Glutamatergic neuron (in vitro differentiated cells): ENCODE results near the gene NAV2. TPM values are rescaled to one million over a fixed set of nuclear protein-coding genes. Genes with fewer than 3 reads are reported as not detected.

Experiments used
- DNase-seq: peaks from one replicate; pipeline ENCODE4 v3.0.0; 2022
- H3K27ac Mint-ChIP-seq: one replicate; pipeline ENCODE4 v1.8.0; 2020; ENCODE audit warnings: mild to moderate bottlenecking, mixed read lengths, inconsistent platforms; ENCODE audit not compliant: unreplicated experiment
- H3K27me3 Mint-ChIP-seq: one replicate; pipeline ENCODE4 v1.8.0; 2020; ENCODE audit warnings: mild to moderate bottlenecking, moderate library complexity, mixed read lengths, inconsistent platforms; ENCODE audit not compliant: unreplicated experiment
- H3K36me3 Mint-ChIP-seq: one replicate; pipeline ENCODE4 v1.8.0; 2020; ENCODE audit warnings: mild to moderate bottlenecking, mixed read lengths, inconsistent platforms; ENCODE audit not compliant: unreplicated experiment
- H3K4me1 Mint-ChIP-seq: one replicate; pipeline ENCODE4 v1.8.0; 2020; ENCODE audit warnings: mild to moderate bottlenecking, low read depth, mixed read lengths, inconsistent platforms; ENCODE audit not compliant: unreplicated experiment
- H3K4me3 Mint-ChIP-seq: one replicate; pipeline ENCODE4 v1.8.0; 2020; ENCODE audit warnings: mild to moderate bottlenecking, mixed read lengths, inconsistent platforms; ENCODE audit not compliant: unreplicated experiment
- H3K9me3 Mint-ChIP-seq: one replicate; pipeline ENCODE4 v1.8.0; 2020; ENCODE audit warnings: mild to moderate bottlenecking, moderate library complexity, mixed read lengths, inconsistent platforms; ENCODE audit not compliant: unreplicated experiment
- total RNA-seq: library from RNA; stranded (reverse); fragmentation: NEBNext Ultra II Directional; extraction: Animal tissue kit (Norgen Biotek cat#: 25700); gene quantifications from one replicate; pipeline ENCODE4 v1.2.1, GENCODE V29; 2021; ENCODE audit not compliant: unreplicated experiment
- TF ChIP-seq, protein P1 (sequence below): fragments of 200-600 bp; sonication (generic); IDR thresholded peaks from one replicate; pipeline ENCODE4 v1.5.0; 2021; ENCODE audit not compliant: partially characterized antibody, unreplicated experiment

The NAV2 gene
- total RNA-seq, 1 donor from 2014 or later: 117 TPM

GRCh38 chr11:19771463-19771862 is 58.8 kb downstream of the NAV2 start:
- Mint-ChIP-seq H3K9me3 (peaks cover 12% of the 10 kb centered on the region), H3K36me3 (no peaks in the 10 kb centered on the region), H3K4me3 (no peak overlapping the region), H3K4me1 (peaks cover 8% of the 10 kb centered on the region), H3K27ac (no peak overlapping the region), H3K27me3 (peaks cover 22% of the 10 kb centered on the region)
- DNase-seq: no peak
- TF ChIP-seq, protein P1, sequence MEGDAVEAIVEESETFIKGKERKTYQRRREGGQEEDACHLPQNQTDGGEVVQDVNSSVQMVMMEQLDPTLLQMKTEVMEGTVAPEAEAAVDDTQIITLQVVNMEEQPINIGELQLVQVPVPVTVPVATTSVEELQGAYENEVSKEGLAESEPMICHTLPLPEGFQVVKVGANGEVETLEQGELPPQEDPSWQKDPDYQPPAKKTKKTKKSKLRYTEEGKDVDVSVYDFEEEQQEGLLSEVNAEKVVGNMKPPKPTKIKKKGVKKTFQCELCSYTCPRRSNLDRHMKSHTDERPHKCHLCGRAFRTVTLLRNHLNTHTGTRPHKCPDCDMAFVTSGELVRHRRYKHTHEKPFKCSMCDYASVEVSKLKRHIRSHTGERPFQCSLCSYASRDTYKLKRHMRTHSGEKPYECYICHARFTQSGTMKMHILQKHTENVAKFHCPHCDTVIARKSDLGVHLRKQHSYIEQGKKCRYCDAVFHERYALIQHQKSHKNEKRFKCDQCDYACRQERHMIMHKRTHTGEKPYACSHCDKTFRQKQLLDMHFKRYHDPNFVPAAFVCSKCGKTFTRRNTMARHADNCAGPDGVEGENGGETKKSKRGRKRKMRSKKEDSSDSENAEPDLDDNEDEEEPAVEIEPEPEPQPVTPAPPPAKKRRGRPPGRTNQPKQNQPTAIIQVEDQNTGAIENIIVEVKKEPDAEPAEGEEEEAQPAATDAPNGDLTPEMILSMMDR: no peak

DNA sequence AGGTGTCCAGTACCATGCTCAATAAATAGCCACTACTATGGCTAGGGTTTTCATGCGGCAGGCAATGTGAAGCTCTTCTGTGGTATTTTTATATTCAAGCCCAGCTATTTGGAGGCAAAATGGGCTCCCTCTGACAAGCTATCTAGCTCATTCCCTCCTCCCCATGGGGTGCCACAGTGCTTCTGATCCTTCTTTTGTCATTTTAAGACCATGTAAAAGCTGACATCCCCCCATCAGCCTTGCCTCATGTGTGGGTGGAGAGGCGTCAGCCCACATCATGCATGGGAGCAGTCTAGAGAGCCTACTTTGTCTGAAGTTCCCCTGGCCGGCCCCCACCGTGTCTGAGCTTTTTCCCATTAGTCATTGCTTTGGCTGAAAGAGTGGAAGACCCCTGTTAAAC is 59.8 kb downstream of the NAV2 start:
- no peaks in the 10 kb centered on the region for H3K36me3 Mint-ChIP-seq
- peaks cover 26% of the 10 kb centered on the region for H3K27me3 Mint-ChIP-seq
- TF ChIP-seq, protein P1: no peak
- no peak for DNase-seq
- peaks cover 13% of the 10 kb centered on the region for H3K9me3 Mint-ChIP-seq
- no peak overlapping the region for H3K4me3 Mint-ChIP-seq
- no peak overlapping the region for H3K27ac Mint-ChIP-seq
- H3K4me1 Mint-ChIP-seq: peaks cover 10% of the 10 kb centered on the region

DNA sequence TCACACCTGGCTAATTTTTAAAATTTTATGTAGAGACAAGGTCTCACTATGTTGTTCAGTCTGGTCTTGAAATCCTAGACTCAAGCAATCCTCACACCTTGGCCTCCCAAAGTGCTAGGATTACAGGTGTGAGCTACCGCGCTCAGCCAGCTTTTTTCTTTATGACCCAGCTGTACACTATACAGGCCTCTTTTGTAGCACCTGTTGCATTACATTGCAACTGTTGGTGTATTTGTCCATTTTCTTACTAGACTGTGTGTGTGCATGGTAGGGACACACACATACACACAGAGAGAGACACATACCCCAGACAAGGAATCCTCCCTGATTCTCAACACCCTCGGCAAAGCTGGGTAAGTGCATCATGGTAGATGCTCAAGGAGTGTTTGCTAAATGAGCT is 61.7 kb downstream of the NAV2 start:
- Mint-ChIP-seq H3K4me3 (no peak overlapping the region), H3K36me3 (no peaks in the 10 kb centered on the region), H3K9me3 (peaks cover 13% of the 10 kb centered on the region), H3K4me1 (peaks cover 27% of the 10 kb centered on the region), H3K27me3 (peaks cover 29% of the 10 kb centered on the region), H3K27ac (no peak overlapping the region)
- DNase-seq: no peak
- TF ChIP-seq, protein P1: no peak

DNA sequence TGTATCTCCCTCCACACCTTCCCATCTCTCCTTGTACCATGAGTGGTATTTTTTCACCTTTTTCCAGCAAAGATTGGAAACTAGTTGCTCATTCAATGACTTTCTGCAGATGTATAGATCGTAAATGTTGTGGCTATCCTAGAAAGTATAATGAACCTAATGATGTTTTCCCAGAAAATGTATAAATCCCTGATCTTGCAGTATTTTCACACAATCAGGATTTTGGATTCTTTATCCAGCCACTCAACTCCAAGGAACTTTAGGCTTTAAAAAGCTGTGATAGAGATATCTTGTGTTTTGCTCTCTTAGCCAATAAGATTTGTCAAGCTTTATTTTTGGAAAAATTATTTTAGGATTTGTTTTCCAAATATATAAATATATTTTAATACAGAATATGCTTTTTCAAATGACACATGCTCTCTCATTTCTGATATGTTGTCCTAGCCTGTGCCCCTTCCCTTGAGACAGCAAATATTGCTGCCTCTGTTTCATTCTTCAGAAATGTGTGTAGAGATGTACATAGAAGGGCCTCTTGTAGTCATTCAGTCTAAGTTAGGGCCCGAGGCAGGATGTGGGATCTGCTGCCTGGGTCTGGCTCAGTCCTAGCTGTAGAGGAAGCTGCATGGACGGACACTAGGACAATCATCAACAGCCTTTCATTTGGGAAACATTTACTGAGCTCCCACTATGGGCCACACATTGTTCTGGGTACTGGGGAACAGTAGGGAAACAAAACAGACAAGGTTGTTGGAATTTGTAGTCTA is 62.4 kb downstream of the NAV2 start:
- Mint-ChIP-seq H3K27ac (no peak overlapping the region), H3K4me3 (no peak overlapping the region), H3K36me3 (no peaks in the 10 kb centered on the region), H3K27me3 (peaks cover 31% of the 10 kb centered on the region), H3K4me1 (peaks cover 31% of the 10 kb centered on the region), H3K9me3 (peaks cover 13% of the 10 kb centered on the region)
- DNase-seq: no peak
- TF ChIP-seq, protein P1: no peak

- peak overlapping the region; percentile 18 for H3K4me3 Mint-ChIP-seq
- H3K27ac Mint-ChIP-seq: peak overlapping the region; percentile 34
- H3K27me3 Mint-ChIP-seq: peaks cover 31% of the 10 kb centered on the region
- no peak for DNase-seq
- no peaks in the 10 kb centered on the region for H3K36me3 Mint-ChIP-seq
- TF ChIP-seq, protein P1: no peak
- H3K4me1 Mint-ChIP-seq: peaks cover 34% of the 10 kb centered on the region
- H3K9me3 Mint-ChIP-seq: peaks cover 13% of the 10 kb centered on the region
Observed at GRCh38 chr11:19775622-19776021, 63.0 kb downstream of the NAV2 start.
